Measurements from ENCODE around the gene ABCB9.
A peak's percentile ranks its signal among the peaks of the same experiment; 100 is the strongest.
"Not testable (repeated sequence)": the region's sequence is repeated elsewhere in the genome, so short reads cannot be mapped to it uniquely, and the experiment has no call there.

Gene ABCB9

GRCh38 chr12:122963941-122964265, 2.4 kb downstream of the ABCB9 start:
- no peak for DNase-seq (ENCODE audit: low spot score)

GRCh38 chr12:122961531-122962329, 4.5 kb downstream of the ABCB9 start:
- DNase-seq (ENCODE audit: low spot score): peak; percentile 42

- DNase-seq (ENCODE audit: low spot score): no peak
These were observed 6.1 kb downstream of the ABCB9 start for GRCh38 chr12:122960193-122960569.

GRCh38 chr12:122959566-122960192, 6.6 kb downstream of the ABCB9 start:
- no peak for DNase-seq (ENCODE audit: low spot score)

GRCh38 chr12:122958198-122958888, 7.9 kb downstream of the ABCB9 start:
- no peak for DNase-seq (ENCODE audit: low spot score)

GRCh38 chr12:122956035-122956434, 10.2 kb downstream of the ABCB9 start:
- no peak for DNase-seq (ENCODE audit: low spot score)

- peak; percentile 41 for DNase-seq (ENCODE audit: low spot score)
These were observed 11.1 kb downstream of the ABCB9 start for GRCh38 chr12:122955156-122955555.

- peak; percentile 84 for DNase-seq (ENCODE audit: low spot score)
These were observed 14.0 kb downstream of the ABCB9 start for GRCh38 chr12:122951979-122952892.

GRCh38 chr12:122951406-122951805, 14.9 kb downstream of the ABCB9 start:
- DNase-seq (ENCODE audit: low spot score): no peak

GRCh38 chr12:122949816-122950675, 16.2 kb downstream of the ABCB9 start:
- DNase-seq (ENCODE audit: low spot score): no peak

- no peak for DNase-seq (ENCODE audit: low spot score)
These were observed 16.9 kb downstream of the ABCB9 start for GRCh38 chr12:122949405-122949804.

GRCh38 chr12:122948605-122949004, 17.7 kb downstream of the ABCB9 start:
- no peak for DNase-seq (ENCODE audit: low spot score)

GRCh38 chr12:122947352-122947792, 18.9 kb downstream of the ABCB9 start:
- DNase-seq (ENCODE audit: low spot score): no peak

GRCh38 chr12:122946690-122947341, 19.4 kb downstream of the ABCB9 start:
- DNase-seq (ENCODE audit: low spot score): no peak

- peak; percentile 58 for DNase-seq (ENCODE audit: low spot score)
These were observed 21.4 kb downstream of the ABCB9 start for GRCh38 chr12:122944605-122945592.

GRCh38 chr12:122943196-122943595, 23.1 kb downstream of the ABCB9 start:
- peak; percentile 43 for DNase-seq (ENCODE audit: low spot score)

- no peak for DNase-seq (ENCODE audit: low spot score)
These were observed 23.6 kb downstream of the ABCB9 start for GRCh38 chr12:122942637-122943036.

- DNase-seq (ENCODE audit: low spot score): not testable (repeated sequence)
These were observed 24.9 kb downstream of the ABCB9 start for GRCh38 chr12:122941351-122941750.

GRCh38 chr12:122939125-122939524, 27.1 kb downstream of the ABCB9 start:
- no peak for DNase-seq (ENCODE audit: low spot score)

Data from ecto neural progenitor cell (in vitro differentiated cells).